Inflammatory macrophage (primary cell): Measurements from ENCODE around the gene CDKL4.
"Not testable (repeated sequence)": the region's sequence is repeated elsewhere in the genome, so short reads cannot be mapped to it uniquely, and the experiment has no call there.

ENCODE experiments used
- DNase-seq, 2 donors: peaks; one replicate each; pipeline ENCODE4 v3.0.0-alpha.2; 2020 to 2022

The CDKL4 gene

DNA sequence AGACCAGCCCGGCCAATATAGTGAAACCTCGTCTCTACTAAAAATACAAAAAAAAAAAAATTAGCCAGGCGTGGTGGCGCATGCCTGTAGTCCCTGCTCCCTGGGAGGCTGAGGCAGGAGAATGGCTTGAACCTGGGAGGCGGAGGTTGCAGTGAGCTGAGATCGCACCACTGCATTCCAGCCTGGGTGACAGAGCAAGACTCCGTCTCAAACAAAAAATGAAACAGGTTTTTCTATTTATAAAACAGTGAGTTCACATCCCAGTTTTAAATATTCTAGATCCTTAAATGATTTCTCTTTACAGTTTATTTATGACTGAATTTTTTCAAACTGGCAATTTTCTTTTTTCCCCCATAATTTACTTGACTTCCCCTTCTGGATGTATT lies 102.8 kb downstream of the CDKL4 start:
- not testable (repeated sequence) for DNase-seq

DNA sequence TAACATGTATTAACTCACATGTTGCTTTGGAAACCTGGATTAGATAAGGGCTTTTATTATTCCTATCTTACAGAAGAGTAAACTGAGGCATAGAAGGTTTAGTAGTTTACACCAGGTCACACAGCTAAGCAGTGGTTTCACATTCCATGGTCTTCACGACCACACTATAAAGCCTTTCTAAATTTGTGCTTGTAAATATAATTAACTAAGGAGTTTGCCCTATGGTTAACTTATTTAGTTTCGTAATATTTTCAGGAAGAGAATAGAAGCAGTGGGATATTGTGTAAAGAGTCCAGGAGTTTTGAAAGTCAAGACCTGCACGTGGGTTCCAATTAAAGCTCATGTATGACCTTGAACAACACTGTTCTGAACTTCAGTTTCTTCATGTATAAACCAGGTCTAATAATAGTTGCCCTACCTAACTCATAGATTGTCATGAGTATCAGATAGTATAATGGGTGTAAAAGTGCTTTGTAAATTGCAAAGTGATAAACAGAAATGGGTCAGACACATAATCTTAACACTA lies 103.4 kb downstream of the CDKL4 start:
- DNase-seq = peak; percentile 79 to 88

DNA sequence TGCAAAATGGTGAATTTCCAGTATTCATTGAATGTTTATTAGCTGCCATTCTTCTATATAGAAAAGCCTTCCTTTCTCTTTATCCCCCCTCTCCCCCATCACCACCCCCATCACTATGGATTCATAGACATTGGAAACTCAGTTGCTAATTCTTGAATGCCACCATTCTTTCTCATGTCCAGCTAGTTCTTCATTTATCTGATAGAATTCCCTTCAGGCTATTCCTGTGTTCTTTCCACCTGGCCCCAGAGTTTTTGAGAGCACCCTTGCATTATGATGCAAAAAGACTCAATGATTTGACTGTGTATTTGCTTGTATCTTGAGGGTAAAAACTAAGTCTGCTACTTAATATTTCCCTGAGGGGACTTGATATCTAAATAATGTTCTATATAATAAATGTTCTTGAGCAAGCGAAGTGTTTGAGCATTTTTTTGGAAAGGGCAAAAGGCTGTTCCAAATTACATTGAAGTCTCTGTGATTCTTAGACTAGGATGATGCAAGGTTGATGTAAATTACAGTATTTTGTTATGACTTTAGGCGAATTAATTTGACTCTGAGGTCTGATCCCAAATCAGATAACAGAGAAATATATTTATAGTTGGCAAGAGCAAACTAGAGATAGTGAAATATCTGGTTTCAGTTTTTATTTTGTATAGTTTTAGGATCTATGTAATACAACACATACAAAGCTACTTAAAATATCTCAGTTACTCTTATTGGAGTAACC lies 104.1 kb downstream of the CDKL4 start:
- DNase-seq = no peak

DNA sequence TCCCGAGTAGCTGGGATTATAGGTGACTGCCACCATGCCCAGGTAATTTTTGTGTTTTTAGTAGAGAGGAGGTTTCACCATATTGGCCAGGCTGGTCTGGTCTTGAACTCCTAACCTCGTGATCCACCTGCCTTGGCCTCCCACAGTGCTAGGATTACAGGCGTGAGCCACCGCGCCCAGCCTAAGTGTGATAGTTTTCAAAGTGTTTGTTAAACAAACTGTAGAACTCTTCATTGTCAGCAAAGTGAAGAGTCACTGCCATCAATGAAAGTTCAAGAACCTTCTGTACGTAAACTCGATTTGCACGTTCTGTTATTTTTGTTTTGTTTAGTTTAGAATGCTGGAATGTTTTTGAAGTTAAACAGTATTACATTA lies 104.9 kb downstream of the CDKL4 start:
- no peak for DNase-seq

DNA sequence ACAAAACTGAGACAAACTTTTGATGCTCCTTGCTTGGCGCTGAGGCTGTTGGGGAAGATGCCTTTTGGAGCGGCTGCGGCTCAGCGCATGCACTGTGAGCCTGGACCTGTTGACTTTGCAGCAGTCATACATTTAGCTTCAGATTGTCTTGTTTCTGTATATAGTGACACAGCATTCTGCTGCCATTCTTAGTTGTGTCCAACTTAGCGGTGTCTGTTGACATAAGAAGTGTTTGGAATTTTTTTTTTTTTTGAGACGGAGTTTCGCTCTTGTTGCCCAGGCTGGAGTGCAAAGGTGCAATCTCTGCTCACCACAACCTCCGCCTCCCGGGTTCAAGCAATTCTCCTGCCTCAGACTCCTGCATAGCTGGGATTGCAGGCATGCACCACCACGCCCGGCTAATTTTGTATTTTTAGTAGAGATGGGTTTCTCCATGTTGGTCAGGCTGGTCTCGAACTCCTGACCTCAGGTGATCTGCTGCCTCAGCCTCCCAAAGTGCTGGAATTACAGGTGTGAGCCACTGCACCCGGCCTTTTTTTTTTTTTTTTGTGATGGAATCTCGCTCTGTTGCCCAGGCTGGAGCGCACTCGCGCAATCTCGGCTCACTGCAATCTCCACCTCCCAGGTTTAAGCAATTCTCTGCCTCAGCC lies 105.5 kb downstream of the CDKL4 start:
- DNase-seq = not testable (repeated sequence)

DNA sequence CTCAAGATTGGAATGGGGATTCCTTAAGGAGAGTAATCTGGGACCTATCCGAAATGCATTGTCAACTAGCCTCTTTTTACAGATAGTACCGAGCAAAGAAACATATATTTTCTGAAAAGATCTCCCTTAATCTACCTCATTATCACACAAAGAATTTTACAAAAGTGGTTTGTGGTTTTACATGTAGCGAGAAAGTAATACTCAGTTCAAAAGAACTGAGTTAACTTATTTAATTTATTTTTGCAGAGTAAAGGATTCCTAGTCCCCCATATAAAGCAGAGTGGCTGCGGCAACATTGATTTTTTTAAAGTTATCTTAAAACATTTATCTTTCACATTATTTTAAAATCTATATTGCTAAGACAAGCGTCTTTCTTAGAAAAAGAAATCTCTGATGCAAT lies 107.0 kb downstream of the CDKL4 start:
- no peak for DNase-seq

DNA sequence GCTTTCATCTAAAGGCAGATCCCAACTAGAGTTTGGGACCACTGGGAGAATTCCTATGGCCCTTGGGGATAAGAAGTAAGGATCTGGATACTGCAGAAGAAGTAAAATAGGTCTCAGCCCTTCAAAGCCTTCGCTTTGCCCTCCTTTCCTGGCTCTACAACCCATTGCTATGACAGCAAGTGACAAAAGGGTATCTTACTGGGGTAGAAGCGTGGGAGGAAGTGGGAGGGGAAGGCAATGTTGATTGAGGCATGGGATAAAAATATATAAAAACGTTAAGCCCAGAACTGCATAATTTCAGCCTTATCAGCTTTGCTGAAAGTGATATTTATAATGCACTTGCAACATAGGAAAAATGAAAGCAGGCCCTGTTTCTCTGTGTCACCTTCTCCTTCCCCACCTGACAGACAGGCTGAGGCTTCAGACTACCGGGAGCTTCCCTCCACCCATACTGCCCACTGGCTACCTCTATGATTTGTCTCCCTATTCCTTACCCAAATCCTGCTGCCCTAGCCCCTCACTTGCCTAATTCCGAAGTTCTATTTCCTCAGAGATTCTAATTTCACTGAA lies 108.0 kb downstream of the CDKL4 start:
- no peak for DNase-seq

DNA sequence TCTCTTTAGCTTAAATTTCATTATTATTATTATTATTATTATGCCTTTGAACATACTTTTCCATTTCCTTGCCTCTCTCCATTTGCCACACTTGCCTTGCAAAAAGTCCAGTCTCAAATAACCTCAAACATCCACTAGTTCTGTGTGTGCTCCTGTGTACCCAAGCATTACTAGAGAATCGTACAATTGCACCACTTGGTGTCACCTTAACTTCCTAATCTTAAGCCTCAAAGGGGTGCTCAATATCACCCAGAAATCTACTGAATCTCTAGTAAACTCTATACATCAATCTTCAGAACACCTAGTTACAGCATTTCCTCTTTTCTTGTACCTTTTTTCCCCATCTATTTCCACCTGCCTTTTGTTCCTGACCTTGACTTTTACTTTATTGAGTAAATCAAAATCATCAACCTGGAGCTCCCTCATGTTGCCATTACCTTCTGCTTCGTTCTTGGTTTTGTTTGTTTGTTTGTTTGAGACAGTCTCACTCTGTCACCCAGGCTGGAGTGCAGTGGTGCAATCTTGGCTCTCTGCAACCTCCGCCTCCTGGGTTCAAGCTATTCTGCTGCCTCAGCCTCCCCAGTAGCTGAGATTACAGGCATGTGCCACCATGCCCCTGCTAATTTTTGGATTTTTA lies 110.4 kb downstream of the CDKL4 start:
- DNase-seq = no peak

DNA sequence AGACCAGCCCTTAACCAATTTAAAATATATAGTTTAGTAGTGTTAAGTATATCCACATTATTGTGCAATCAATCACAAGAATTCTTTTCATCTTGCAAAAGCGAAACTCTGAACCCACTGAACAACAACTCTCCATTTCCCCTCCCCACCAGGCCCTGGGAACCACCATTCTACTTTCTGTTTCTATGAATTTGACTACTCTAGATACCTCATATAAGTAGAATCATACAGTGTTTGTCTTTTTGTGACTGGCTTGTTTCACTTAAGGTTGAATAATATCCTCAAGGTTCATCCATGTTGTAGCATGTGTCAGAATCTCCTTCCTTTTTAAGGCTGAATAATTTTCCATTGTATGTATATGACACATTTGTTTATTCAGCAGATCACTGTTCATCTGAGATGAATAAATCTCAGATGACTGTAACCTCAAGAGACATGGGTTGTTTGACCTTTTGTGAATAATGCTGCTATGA lies 114.8 kb downstream of the CDKL4 start:
- peak; percentile 58 to 72 for DNase-seq

DNA sequence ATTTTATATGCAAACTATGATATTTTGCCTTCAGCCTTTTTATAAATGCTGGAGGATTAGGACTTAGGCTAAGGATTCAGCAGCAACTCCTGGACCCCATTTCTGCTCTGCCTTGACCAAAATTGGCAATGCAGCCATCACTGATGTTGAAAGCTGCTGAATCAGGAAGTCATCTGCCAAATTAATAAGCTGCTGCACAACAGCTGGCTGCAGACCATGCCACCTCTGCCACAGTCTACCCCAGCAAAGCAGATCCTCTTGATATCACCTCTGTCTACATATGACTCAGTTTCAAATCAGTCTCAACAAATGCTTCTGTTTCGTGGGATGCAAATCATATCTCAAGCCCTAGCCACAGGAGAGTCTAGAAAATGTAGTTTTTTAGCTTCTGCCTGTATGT lies 115.8 kb downstream of the CDKL4 start:
- DNase-seq = peak; percentile 68 to 75
